ENCODE results near the gene ARHGEF28.

Gene ARHGEF28

DNA sequence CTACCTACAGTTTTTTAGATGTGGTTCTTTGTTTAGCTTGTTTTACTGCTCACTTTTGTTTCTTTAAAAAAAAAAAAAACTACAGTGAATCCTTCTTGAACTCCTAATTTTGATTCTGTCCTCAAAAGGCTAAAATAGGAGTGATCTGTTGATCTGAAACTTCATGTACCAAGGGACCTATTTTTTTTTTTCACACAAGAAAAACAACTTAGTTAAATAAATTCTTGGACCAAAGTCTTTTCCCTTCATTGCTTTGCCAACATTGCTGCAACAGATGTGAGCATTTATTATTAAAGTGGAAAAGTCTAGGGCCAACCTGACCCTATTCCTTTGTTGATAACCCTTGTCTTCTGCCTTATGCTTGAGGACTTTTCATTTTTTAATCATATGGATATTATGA is 236.8 kb downstream of the ARHGEF28 start:
- no peak for DNase-seq

DNA sequence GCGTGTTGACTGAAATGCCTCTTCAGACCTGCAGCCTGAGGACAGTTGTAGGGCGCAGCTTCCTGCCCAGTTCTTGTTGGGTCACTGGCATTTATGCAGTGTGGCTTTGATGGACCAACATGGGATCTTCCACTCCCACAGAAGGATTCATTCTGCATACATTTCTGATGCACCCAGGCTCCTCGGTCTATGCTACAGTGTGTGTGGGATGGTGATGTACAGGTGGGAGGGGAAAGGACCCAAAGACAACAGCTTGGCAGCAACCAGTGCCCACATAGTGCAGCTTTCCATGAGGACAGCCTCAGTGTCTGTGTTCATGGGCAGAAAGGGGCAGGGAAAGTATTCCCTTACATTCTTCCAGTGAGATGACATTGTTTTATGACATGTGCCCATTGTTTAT is 237.9 kb downstream of the ARHGEF28 start:
- no peak for DNase-seq

DNA sequence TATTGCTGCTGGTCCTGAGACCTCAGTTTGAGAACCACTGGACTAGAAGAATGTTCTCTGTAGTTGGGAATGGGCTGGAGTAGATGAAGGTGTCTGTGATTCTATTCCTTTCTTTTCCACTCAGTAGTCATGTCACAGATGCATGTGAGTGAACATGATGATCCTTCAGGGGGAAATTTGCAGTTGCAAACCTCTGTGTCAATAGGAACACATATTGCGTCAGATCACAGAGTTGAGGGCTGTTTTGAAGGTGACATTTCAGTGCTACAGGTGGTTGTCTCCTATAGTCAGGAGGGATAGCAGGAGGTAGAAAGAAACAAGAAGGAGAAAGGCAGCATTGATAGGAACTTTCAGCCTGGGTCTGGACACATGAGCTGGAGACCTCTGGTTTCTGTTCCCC is 239.3 kb downstream of the ARHGEF28 start:
- no peak for DNase-seq

DNA sequence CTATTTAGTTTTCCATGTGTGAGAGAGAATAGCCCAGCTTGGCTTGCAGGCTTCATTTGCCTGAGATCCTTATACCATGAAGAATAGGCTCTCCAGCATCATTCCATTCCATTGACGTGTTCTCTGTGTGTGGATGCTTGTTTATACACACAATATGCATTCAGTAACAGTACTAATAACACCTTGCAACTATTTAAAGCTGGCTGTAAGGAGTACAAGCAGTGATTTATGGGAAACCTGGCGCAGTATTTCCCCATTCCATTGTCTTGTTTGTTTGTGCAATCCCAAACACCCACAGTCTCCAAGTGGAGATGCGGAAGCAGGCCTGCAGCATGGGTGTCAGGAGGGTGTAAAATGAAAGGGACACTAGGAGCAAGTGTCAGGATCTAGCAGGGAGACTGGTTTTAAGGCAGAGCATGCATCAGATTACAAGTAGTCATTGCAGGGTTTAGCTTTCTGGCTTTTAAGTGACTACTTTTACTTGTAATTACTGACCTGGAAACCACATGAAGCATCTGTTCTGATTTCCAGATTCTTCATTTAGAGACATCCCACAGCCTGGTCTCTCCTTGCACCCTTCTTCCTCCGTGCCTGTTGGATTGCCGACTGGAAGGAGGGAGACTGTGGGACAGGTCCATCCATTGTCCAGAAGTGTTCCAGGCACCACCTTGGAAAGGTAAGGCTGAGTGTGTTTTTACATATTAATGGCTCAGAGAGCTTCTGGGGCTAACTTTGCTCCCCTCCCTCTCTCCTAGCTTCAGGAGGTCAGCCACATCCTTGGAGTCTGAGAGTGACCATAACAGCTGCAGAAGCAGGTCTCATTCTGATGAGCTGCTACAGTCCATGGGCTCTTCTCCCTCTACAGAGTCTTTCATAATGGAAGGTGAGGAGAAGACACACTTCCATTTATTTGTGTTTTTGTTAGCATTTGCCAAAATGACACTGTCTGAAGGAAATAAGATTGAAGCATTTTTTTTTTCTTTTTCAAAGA is 241.6 kb downstream of the ARHGEF28 start:
- DNase-seq = no peak

DNA sequence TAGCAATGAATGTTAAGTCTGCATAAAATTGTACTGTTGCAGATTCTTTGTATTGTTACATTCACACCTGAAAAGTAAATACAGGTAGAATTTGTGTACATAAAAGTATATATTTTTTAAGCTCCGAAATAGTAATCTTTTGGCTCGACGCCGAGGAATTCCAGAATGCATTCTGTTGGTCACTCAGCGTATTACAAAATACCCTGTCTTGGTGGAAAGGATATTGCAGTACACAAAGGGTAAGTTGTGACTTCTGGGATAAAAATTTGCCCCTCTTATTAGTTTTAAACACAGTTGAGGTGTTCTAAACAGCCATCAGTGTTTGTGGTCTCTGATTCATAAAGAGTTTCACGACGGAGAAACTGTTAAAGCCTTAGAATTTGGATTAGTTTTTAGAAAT is 257.6 kb downstream of the ARHGEF28 start:
- DNase-seq = no peak

DNA sequence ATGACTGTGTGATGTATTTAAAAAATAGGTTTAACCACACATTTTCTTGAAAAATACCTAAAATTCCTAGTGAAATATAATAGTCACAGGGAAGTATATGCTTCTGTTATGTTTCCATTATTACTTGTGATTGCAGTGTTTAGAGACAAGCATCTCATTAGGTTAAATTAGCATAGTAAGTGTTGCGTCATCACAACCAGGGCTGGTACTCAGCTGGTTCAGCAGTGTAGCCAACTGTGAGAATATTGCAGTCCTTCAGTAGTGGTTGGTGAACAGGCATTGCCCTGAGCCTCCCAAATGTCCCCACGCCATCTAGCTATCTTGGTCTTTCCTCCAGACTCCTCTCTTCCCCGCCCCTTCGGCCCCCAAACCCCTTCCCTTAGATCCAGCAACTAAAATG is 261.7 kb downstream of the ARHGEF28 start:
- DNase-seq = no peak

DNA sequence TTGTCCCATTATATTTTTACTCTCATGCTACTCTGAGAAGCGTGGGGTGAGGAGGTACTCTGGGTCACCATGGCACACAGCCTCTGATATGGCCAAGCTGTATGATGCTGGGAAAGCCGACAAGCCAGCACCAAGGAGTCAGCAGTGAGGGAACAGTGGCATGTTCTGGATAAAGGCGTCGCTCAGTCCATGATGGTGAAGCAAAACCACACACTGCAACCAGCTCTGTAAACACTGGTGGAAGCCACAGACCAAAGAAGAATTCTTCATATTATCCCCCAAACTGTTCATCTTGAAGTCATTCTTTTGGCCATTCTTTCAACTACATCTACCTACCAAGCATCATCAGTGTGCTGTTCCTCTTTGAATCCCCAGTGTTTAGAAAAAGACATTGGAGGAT is 264.6 kb downstream of the ARHGEF28 start:
- no peak for DNase-seq

DNA sequence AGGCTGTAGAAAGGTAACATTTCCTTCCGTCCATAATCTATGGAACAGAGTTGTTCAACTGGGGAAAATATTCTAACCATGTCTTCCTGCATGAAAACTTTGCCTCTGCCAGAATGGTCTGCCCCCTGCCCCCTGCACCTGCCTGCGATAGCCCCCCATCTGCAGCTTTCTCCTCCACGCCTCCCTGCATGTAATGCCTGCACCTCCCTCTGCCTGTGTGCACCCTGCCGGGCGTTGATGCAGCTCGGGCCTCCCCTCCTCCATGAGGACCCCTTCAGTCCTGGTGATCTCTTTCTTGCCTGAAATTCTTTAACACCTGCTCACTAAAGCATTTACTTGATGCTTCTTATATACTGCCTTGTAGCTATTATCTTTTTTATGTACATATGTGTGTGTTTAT is 266.2 kb downstream of the ARHGEF28 start:
- no peak for DNase-seq

DNA sequence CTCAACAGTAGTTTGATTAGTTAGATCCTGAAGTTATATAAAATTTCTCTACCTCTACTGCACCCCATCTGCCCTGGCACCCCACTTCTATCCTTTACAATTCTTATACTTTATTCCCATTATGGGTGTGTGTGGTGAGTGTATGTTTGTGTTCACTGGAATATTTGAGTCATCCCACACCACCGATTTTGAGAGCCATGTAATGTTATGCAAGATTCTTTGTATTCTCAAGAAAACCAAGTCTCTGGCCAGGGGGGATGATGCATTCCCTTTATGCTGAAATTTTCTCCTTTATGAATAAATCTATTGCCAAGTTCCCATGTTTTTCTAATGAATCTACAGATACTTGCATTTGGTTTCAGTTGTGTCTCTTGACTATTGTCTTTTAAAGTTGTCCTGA is 266.8 kb downstream of the ARHGEF28 start:
- no peak for DNase-seq

DNA sequence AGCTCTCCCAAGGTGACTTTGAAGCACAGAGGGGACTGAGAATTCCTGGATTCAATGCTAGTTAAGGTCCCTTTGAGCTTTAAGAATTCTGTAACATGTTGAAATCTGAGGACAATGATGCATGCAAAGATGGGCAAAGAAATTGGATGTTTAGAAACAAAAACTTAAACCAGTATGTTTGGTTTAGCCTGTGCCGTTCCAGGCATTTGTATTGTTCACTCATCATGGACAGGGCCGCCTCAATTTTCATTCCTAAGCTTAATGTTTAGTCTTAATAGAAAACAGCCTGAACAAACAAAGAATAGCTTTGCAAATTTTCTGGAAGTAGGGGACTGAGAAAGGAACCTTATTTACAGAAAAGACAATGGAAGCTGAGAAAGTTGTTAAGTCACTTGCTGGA is 267.8 kb downstream of the ARHGEF28 start:
- DNase-seq = no peak

DNA sequence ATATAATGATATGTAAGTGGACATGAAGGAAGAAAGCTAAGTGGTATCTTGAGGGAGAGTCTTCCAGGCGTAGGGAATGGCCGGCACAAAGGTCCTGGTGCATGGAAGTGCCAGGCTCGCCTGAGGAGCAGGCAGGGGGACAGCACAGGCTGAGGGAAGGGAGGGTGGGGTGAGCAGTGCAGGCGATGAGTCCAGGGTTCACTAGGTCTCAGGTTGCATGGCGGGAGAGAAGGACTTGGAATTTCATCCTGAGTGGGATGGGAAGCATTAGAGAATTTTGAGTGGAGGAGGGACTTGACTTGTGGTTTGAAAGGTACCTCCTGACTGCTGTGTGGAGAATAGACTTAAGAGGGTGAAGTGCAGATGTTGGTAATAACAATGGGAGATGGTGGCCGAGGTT is 268.9 kb downstream of the ARHGEF28 start:
- DNase-seq = no peak

DNA sequence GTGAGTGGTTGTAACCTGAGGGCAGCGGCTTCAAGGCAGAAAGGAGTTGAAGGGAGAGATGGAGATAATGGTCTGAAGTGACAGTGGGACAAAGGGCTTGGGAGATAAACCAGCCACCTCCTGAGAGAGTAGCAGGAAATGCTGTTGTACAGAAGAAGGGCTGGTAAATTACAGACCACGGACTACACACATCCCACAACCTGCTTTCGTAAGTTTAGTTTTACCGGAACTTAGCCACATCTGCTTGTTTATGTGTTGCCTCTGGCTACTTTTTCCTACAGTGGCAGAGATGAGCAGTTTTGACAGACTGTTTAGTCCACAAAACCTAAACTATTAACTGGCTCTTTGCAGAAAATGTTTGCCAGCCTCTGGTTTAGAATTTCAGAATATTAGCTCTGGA is 269.5 kb downstream of the ARHGEF28 start:
- no peak for DNase-seq

DNA sequence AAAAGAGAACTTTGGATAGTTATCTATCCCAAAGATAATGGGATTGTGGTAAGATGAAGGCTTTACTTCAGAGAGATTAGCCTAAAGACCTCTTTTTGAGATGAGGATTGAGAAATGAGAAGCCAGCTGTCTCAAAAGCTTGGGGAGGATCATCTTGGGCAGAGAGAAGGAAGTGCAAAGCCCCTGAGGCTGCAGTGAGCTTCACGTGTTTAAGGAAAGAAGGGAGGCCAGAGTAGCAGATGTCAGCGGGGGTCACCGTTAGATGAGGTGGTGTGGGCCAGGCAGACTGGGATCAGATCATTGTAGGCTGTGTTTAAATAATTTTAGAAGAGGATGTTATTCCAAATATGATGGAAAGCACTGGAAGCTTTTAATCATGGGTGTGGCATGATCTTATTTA is 270.1 kb downstream of the ARHGEF28 start:
- DNase-seq = no peak

DNA sequence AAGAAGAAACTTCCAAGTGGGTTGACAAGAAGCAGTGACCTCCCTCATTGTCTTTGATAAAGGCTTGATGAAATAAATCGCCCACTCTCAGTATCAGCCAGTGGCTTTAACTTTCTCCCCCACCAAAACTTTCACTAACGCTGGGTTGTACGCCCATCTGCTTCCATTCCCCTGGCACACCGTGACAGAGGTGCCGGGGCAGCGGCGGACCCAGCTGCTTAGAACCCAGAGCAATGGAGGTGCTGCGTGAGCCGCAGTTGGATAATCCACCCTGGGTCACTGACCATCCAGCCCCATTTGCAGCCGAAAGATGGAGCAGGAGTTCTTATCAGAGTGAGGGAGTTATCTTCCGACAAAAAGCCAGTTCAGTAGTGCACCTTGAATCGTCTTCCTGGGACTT is 270.7 kb downstream of the ARHGEF28 start:
- DNase-seq = no peak

DNA sequence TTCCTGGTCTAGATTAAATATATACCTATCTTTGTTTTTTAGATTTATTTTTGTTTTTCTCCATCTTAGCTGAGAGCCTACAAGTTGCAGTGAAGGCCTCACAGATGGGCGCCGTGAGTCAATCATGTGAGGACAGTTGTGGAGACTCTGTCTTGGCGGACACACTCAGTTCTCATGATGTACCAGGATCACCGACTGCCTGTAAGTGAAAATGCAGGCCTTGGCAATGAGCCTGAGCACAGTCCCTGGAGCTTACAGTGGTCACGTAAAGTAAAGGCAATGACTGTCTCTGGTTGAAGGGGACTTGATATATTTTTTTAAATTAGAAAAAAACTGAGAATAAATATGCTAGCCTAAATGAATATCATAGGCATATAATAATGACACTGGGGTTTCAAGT is 271.9 kb downstream of the ARHGEF28 start:
- no peak for DNase-seq

DNA sequence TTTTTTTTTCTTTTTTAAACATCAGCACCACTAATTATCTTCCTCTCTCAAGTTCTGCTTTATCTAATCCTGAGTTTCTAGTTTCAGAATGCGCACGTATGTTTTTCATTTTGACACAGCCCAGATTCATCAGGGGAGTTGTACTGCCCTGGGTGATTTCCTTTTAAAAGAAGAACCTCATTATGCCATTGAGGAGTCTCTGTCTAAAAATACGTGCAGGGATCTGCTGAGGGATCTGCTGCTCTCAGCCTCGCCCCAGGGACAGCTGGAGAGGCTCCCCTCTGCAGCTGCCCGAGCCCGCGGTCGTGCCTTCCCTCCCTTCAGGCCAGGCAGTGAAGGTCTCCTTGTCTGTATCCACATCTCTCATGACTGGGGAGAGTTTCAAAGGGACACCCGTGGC is 273.1 kb downstream of the ARHGEF28 start:
- DNase-seq = no peak

DNA sequence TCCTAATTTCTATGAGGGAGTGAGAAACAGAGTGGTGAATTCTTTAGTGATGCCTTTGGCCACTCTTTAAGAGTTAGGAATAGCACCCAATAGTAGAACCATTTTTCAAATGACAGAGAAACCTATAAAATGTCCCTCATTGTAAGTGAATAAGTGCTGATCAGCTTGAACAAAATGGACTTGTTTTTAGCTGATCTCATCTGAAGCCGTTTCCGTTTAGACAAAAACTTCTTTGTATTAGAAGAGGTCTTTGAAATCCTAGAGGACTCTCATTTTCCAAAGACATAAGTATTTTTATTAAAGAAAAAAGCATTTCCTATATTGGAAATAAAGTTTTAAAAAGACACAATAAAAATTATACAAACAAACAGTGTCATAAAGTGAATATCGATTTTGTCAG is 273.9 kb downstream of the ARHGEF28 start:
- no peak for DNase-seq

DNA sequence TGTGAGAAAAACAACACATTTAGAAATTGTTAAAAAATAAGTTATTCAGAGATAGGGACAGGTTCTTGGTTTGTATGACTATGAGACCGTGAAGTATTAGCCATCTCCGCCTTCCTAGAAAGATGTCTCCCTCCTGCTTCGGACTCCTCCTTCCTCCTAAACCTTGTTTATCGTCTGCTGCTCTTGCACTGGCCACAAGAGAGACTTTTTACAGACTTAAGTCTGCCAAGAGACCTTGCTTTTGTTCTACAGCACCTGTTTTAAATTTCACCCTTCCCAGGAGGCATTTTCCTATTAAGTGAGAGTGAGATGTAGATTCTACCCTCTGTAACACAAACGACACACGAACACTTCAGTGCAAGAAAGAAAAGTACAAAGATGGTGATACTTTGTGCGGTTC is 274.6 kb downstream of the ARHGEF28 start:
- DNase-seq = no peak

DNA sequence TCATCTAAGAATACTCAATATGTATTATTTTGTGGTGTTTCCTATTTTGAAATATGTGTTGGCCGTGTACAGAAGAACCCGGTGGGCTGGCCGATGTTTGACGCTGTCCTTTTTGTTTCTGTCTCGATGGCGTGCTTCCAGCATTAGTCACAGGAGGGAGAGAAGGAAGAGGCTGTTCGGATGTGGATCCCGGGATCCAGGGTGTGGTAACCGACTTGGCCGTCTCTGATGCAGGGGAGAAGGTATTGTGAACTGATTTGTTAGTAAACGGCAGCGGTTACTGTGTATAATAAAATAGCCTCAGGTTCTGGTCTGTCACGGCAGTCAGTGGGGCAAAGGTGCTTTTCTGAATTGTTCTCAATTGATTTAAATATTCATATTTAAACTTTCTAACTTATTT is 275.0 kb downstream of the ARHGEF28 start:
- DNase-seq = no peak

DNA sequence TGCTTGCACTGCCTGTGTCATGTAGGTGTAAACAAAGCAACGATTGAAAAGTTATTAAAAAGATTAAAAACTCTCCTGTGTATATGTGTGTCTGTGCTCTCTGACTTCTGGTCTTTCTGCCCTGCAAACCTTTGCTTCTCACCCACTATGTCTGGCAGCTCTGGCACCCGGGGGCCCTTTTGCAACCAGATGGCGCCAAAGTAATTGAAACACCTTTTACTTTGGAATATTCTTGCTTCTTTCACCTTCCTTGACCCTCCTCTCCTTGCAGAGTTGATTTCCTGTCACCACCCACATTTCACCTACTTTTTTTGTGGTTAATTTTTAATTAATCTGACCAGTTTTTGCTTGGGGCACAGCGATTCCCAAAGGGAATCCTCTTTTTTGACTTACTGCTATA is 275.5 kb downstream of the ARHGEF28 start:
- DNase-seq = no peak

DNA sequence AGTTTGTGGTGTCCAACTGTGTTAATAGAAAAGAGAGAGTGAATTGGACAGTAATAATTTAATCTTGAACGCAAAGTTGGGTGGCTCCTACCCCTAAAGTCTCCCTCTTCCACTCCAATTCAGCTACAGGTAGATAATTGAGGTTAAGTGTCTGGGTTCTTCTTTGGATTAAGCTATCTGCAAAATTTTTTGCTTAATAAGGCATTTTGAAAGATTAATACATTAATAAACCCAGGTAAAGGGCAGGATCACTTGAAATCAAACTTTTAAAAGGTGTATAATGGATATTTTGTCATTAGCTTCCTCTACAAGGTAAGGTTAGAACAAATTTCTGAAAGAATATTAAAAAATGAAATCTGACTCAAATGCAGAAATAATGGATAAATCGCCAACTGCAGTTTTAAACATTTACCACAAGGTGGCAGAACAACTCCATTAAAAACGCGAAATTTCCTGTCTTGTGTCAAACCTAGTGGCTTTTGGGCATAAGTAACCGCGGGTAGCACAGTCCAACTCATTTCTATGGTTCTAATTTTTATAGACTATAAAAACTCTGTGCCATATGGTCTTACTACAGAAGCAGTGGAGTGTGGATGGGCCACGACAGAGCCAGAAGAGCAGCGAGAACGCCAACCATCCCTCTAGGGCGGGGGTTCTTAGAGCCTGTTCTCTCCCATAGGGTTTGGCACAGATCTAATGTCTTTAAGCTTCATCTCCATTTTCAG is 276.5 kb downstream of the ARHGEF28 start:
- no peak for DNase-seq

DNA sequence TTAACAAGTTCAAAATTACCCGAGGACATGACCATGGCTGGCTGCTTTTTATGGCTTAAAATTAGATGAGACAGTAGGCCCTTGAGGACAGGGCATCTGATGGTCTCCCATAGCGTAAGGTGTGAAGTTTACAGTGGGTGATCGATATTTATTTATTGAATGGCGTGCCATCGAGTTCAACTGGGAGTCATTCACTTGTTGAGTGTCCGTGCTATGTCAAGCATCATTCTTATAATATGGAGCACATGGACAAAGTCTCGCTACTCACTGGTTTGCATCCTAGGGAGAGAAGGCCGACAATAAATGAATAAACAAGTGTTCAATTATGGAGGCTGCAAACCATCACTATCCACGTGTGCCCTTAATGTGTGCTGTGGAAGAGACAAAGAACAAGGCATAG is 277.2 kb downstream of the ARHGEF28 start:
- no peak for DNase-seq

DNA sequence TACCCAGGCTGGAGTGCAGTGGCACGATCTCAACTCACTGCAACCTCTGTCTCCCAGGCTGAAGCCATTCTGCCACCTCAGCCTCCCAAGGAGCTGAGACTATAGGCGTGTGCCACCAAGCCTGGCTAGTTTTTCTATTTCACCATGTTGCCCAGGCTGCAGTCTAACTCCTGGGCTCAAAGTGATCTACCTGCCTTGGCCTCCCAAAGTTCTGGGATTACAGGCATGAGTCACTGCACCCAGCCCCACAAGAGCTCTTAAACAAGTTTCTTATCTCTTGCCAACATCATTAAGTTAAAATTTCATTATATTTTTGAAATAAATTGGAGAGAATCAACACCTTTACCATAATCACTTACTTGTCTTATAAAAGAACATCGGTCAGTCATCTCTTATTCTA is 280.3 kb downstream of the ARHGEF28 start:
- DNase-seq = no peak

DNA sequence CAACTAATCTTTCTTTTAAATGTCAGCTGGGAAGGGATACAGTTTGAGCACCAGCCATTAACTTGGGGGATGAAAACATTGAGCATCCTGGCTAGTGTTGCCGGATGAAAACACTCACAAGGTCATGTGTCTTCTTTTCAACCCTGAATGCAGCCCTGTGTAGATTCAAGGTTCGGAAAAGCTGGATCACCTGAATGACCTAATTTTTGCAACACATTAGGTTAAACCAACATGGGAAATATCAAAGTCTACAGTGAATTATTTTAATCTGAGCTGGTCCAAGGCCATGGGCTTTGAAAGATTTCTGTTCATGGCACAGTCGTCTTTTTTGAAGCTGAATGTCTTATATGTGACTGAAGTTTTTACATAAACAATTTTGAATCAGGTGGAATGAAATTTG is 281.2 kb downstream of the ARHGEF28 start:
- DNase-seq = no peak

Measured in NK-92 treated with Interleukin-12 subunit alpha and Interleukin-12 subunit beta, amount 100 ng/mL, for 24 hours (cell line).